SKM-1 treated with dmso at 0.1 percent for 144 hours (cell line): ENCODE data around the gene COPS3.

Experiments used
- DNase-seq: peaks from one replicate; lab custom pipeline; 2025; ENCODE audit not compliant: unreplicated experiment; lab: John Stamatoyannopoulos, UW

The COPS3 gene

GRCh38 chr17:17246879-17247278 lies 34.2 kb downstream of the COPS3 start:
- no peak for DNase-seq

- DNase-seq, result no peak
Measured at GRCh38 chr17:17243163-17243562, 37.9 kb downstream of the COPS3 start.

GRCh38 chr17:17242246-17242645 lies 38.8 kb downstream of the COPS3 start:
- no peak for DNase-seq

- no peak for DNase-seq
Measured at GRCh38 chr17:17241656-17242055, 39.4 kb downstream of the COPS3 start.

GRCh38 chr17:17239832-17240231 lies 41.2 kb downstream of the COPS3 start:
- no peak for DNase-seq

GRCh38 chr17:17237026-17237799 lies 43.8 kb downstream of the COPS3 start, which contains the start of gene FLCN:
TSS of gene FLCN (minus strand) at chr17:17237168. CDS start at chr17:17228137, 9,031 bp downstream.
- DNase-seq, result peak; percentile 87

- no peak for DNase-seq
Measured at GRCh38 chr17:17236295-17237025, 44.6 kb downstream of the COPS3 start.

- DNase-seq, result no peak
Measured at GRCh38 chr17:17235212-17236174, 45.6 kb downstream of the COPS3 start.

GRCh38 chr17:17232303-17232621 lies 48.8 kb downstream of the COPS3 start:
- no peak for DNase-seq

GRCh38 chr17:17231621-17232302 lies 49.3 kb downstream of the COPS3 start:
- no peak for DNase-seq

GRCh38 chr17:17229416-17230384 lies 51.3 kb downstream of the COPS3 start:
- no peak for DNase-seq

- DNase-seq, result no peak
Measured at GRCh38 chr17:17228521-17229279, 52.3 kb downstream of the COPS3 start.

GRCh38 chr17:17227608-17228520 lies 53.2 kb downstream of the COPS3 start:
- no peak for DNase-seq

GRCh38 chr17:17226451-17227265 lies 54.4 kb downstream of the COPS3 start:
- DNase-seq, result no peak

GRCh38 chr17:17225901-17226300 lies 55.1 kb downstream of the COPS3 start:
- no peak for DNase-seq

- no peak for DNase-seq
Measured at GRCh38 chr17:17224137-17224536, 56.9 kb downstream of the COPS3 start.

GRCh38 chr17:17223736-17224135 lies 57.3 kb downstream of the COPS3 start:
- no peak for DNase-seq
